IMR-90 (cell line): Measurements from ENCODE around the gene ZNF554. TPM values are rescaled to one million over a fixed set of nuclear protein-coding genes. Genes with fewer than 3 reads are reported as not detected.

Experiments used
- ATAC-seq: fragments of 200-7000 bp; cut with Tn5 transposase; 2 replicates; pipeline ENCODE4 v1.9.1; 2020; ENCODE audit warnings: low read depth, mild to moderate bottlenecking, moderate library complexity
- BruUV-seq: library from RNA; stranded (reverse); fragments of 400-500 nt; replicated peaks from 2 replicates; lab custom pipeline; 2021; lab: Mats Ljungman, UMichigan
- CTCF ChIA-PET: fragments of 300-600 bp; formaldehyde crosslinking; extraction: SDS; loops from one replicate; lab custom pipeline; 2021; ENCODE audit warnings: antibody characterized with exemption; lab: Yijun Ruan, JAX
- POLR2A ChIA-PET: fragments of 300-600 bp; sonication (Branson Sonifier 250); formaldehyde crosslinking; loops from one replicate; lab custom pipeline; 2022; ENCODE audit warnings: antibody characterized with exemption; ENCODE audit not compliant: unreplicated experiment; lab: Charles Lee
- DNase-seq: peaks from one replicate; pipeline ENCODE4 v3.0.0; 2013
- H2AFZ ChIP-seq: replicated peaks from 2 replicates; pipeline ENCODE3; 2013; ENCODE audit warnings: low read length, mild to moderate bottlenecking; ENCODE audit not compliant: poor library complexity
- H2AK5ac ChIP-seq: 2 replicates; pipeline ENCODE4 v1.6.1; 2013; ENCODE audit warnings: low read depth, low read length, inconsistent platforms
- H2AK9ac ChIP-seq: replicated peaks from 2 replicates; pipeline ENCODE3; 2013; ENCODE audit warnings: mild to moderate bottlenecking, low read depth, low read length, moderate library complexity; ENCODE audit not compliant: poor library complexity
- H2BK120ac ChIP-seq: 2 replicates; pipeline ENCODE4 v1.6.1; 2013; ENCODE audit warnings: low read depth, low read length, inconsistent platforms
- H2BK15ac ChIP-seq: 3 replicates; pipeline ENCODE4 v1.6.1; 2013; ENCODE audit warnings: low read depth, low read length, inconsistent platforms
- H2BK20ac ChIP-seq: 2 replicates; pipeline ENCODE4 v1.6.1; 2013; ENCODE audit warnings: low read depth, mild to moderate bottlenecking, inconsistent platforms, low read length, moderate library complexity
- H2BK5ac ChIP-seq: 2 replicates; pipeline ENCODE4 v1.6.1; 2013; ENCODE audit warnings: mild to moderate bottlenecking, low read depth, low read length, inconsistent platforms; ENCODE audit not compliant: poor library complexity, severe bottlenecking
- H3K14ac ChIP-seq: replicated peaks from 2 replicates; pipeline ENCODE4 v1.6.1; 2013; ENCODE audit warnings: low read depth, low read length, inconsistent platforms
- H3K18ac ChIP-seq: 2 replicates; pipeline ENCODE4 v1.6.1; 2013; ENCODE audit warnings: low read depth, low read length, control low read depth
- H3K23ac ChIP-seq: 2 replicates; pipeline ENCODE4 v1.6.1; 2013; ENCODE audit warnings: low read depth, low read length, inconsistent platforms
- H3K27ac ChIP-seq: 2 replicates; pipeline ENCODE4 v1.5.1; 2013; ENCODE audit warnings: mild to moderate bottlenecking, control low read depth, low read length; ENCODE audit not compliant: insufficient read depth
- H3K27me3 ChIP-seq: 2 replicates; pipeline ENCODE4 v1.6.1; 2013; ENCODE audit warnings: low read length; ENCODE audit not compliant: control insufficient read depth, insufficient read depth
- H3K36me3 ChIP-seq: 2 replicates; pipeline ENCODE4 v1.6.1; 2013; ENCODE audit warnings: low read length, mixed read lengths; ENCODE audit not compliant: control insufficient read depth, insufficient read depth
- H3K4ac ChIP-seq: 2 replicates; pipeline ENCODE4 v1.6.1; 2013; ENCODE audit warnings: low read depth, low read length, inconsistent platforms
- H3K4me1 ChIP-seq: 2 replicates; pipeline ENCODE4 v1.6.1; 2013; ENCODE audit warnings: low read length, mixed read lengths; ENCODE audit not compliant: control insufficient read depth, insufficient read depth
- H3K4me2 ChIP-seq: 2 replicates; pipeline ENCODE4 v1.6.1; 2013; ENCODE audit warnings: low read depth, mild to moderate bottlenecking, control low read depth, low read length, moderate library complexity
- H3K4me3 ChIP-seq: 2 replicates; pipeline ENCODE4 v1.5.1; 2013; ENCODE audit warnings: low read depth, mild to moderate bottlenecking, control low read depth, low read length, moderate library complexity; ENCODE audit not compliant: insufficient read depth
- H3K56ac ChIP-seq: 2 replicates; pipeline ENCODE4 v1.6.1; 2013; ENCODE audit warnings: low read length, inconsistent platforms; ENCODE audit not compliant: insufficient read depth; ENCODE audit errors: extremely low read depth
- H3K79me1 ChIP-seq, 2 experiments: 2 replicates each; pipeline ENCODE4 v1.6.1; 2013; ENCODE audit warnings: low read length in 2 of 2, inconsistent platforms in 1 of 2, low read depth in 1 of 2
- H3K9ac ChIP-seq: 2 replicates; pipeline ENCODE4 v1.6.1; 2013; ENCODE audit warnings: low read depth, low read length, control low read depth
- H3K9me1 ChIP-seq: 2 replicates; pipeline ENCODE4 v1.6.1; 2013; ENCODE audit warnings: low read length, inconsistent platforms; ENCODE audit not compliant: insufficient read depth
- H3K9me3 ChIP-seq: 2 replicates; pipeline ENCODE4 v1.6.1; 2013; ENCODE audit warnings: low read length; ENCODE audit not compliant: control insufficient read depth, insufficient read depth
- H4K20me1 ChIP-seq: 2 replicates; pipeline ENCODE4 v1.6.1; 2013; ENCODE audit warnings: low read length, inconsistent platforms; ENCODE audit not compliant: insufficient read depth
- H4K5ac ChIP-seq: 2 replicates; pipeline ENCODE4 v1.6.1; 2013; ENCODE audit warnings: mild to moderate bottlenecking, low read depth, low read length, control low read depth
- H4K8ac ChIP-seq, 2 experiments: 2 replicates each; pipeline ENCODE4 v1.6.1; 2013; ENCODE audit warnings: low read depth in 2 of 2, low read length in 2 of 2, control low read depth in 1 of 2, inconsistent platforms in 1 of 2
- H4K91ac ChIP-seq: 2 replicates; pipeline ENCODE4 v1.6.1; 2013; ENCODE audit warnings: low read depth, low read length, inconsistent platforms; ENCODE audit not compliant: insufficient read depth
- CHD1 ChIP-seq: IDR thresholded peaks from 2 replicates; pipeline ENCODE4 v1.6.1; 2012; ENCODE audit warnings: low read depth, low read length, improper control_type of control experiment
- WGBS, 2 experiments: methylation state at CpG; one replicate each; pipeline versions ENCODE4 v1.1.5 to v1.1.7; 2013; ENCODE audit warnings: missing lambda C conversion rate in 2 of 2; ENCODE audit not compliant: insufficient read length in 1 of 2; ENCODE audit errors: extremely low coverage in 2 of 2; 5-methylcytosine and 5-hydroxymethylcytosine counted together
- dilution Hi-C: fragments of 300-500 bp; cut with HindIII; formaldehyde crosslinking; loops from one replicate; pipeline ENCODE4 v1.14.3; 2018; ENCODE audit warnings: low sequenced_read_pairs; ENCODE audit not compliant: unreplicated experiment
- in situ Hi-C: fragments of 300-500 bp; cut with MboI; formaldehyde crosslinking; loops from 3 replicates; pipeline ENCODE4 v1.14.3; 2019; ENCODE audit warnings: low sequenced_read_pairs, inconsistent platforms, mixed read lengths
- intact Hi-C: fragments of 100-400 bp; cut with micrococcal nuclease; formaldehyde crosslinking; loops from 2 replicates; pipeline ENCODE4 v1.10.0; 2022
- polyA plus RNA-seq, 3 experiments: library from polyadenylated mRNA; depleted of rRNA; stranded (reverse); fragments of >200 nt; gene quantifications; 2 replicates each; pipeline ENCODE4 v1.2.3, GENCODE V29; 2012; ENCODE audit warnings: low replicate concordance in 1 of 3
- total RNA-seq: library from RNA; depleted of rRNA; stranded (reverse); fragments of >200 nt; gene quantifications from 2 replicates; pipeline ENCODE4 v1.2.3, GENCODE V29; 2012
- TF ChIP-seq, protein P1 (sequence below): fragments of 150-350 bp; IDR thresholded peaks from 2 replicates; pipeline ENCODE4 v1.6.1; 2016; ENCODE audit warnings: low read depth, mild to moderate bottlenecking, low read length, moderate library complexity, borderline replicate concordance

ZNF554 gene
- total and polyA plus RNA-seq, 2 of the 4 experiments (the other 2 are of a cell fraction): 1.5 to 3.0 TPM

DNA sequence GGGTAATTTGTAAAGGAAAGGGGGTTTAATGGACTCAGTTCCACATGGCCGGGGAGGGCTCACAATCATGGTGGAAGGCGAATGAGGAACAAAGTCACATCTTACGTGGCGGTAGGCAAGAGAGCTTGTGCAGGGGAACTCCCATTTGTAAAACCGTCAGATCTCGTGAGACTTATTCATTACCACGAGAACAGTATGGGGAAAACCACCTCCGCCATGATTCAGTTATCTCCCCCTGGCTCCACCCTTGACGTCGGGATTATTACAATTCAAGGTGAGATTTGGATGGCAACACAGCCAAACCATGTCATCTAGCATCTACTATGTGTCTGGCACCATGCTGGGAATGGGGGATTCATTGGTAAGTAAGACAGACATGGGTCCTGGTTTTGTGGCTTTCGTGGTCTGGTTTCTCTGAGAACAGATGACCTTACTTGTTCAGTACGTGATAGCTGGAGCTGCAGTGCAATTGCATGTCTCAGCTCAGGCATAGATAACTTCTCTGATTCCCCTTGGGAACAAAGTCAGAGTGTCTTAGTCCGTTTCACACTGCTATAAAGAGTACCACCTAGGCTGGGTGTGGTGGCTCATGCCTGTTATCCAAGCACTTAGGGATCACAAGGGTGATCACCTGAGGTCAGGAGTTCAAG is 8.3 kb downstream of the ZNF554 start:
- H2BK5ac ChIP-seq: no peak overlapping the region
- H3K79me1 ChIP-seq: no peaks in the 10 kb centered on the region
- H3K18ac ChIP-seq: no peak overlapping the region
- H4K20me1 ChIP-seq: no peaks in the 10 kb centered on the region
- H3K36me3 ChIP-seq: peaks cover 27% of the 10 kb centered on the region
- no peak overlapping the region for H3K27ac ChIP-seq
- no peak overlapping the region for H2AK9ac ChIP-seq
- no peaks in the 10 kb centered on the region for H3K4me1 ChIP-seq
- no peak overlapping the region for H3K4me2 ChIP-seq
- H4K91ac ChIP-seq: no peak overlapping the region
- H2AFZ ChIP-seq: no peak overlapping the region
- no peak for DNase-seq
- H2BK15ac ChIP-seq: no peak overlapping the region
- ChIA-PET CTCF (no interaction called here), POLR2A (no interaction called here)
- BruUV-seq: no TSS peak
- no peaks in the 10 kb centered on the region for H3K27me3 ChIP-seq
- H3K9ac ChIP-seq: no peak overlapping the region
- no peak overlapping the region for H3K23ac ChIP-seq
- dilution Hi-C loops: no loop called here
- ATAC-seq: no peak
- no peak overlapping the region for H2BK20ac ChIP-seq
- in situ Hi-C loops: no loop called here
- H2AK5ac ChIP-seq: no peak overlapping the region
- H3K9me1 ChIP-seq: no peaks in the 10 kb centered on the region
- WGBS, 2 experiments: 85% methylated on average over 10 of the region's 13 CpGs; no CpG with 5 or more reads in 1 of the 2 experiments
- H3K9me3 ChIP-seq: peaks cover 46% of the 10 kb centered on the region
- H3K56ac ChIP-seq: no peak overlapping the region
- no peak overlapping the region for H3K14ac ChIP-seq
- H4K8ac ChIP-seq: no peak overlapping the region
- no peak for TF ChIP-seq CHD1
- TF ChIP-seq, protein P1, sequence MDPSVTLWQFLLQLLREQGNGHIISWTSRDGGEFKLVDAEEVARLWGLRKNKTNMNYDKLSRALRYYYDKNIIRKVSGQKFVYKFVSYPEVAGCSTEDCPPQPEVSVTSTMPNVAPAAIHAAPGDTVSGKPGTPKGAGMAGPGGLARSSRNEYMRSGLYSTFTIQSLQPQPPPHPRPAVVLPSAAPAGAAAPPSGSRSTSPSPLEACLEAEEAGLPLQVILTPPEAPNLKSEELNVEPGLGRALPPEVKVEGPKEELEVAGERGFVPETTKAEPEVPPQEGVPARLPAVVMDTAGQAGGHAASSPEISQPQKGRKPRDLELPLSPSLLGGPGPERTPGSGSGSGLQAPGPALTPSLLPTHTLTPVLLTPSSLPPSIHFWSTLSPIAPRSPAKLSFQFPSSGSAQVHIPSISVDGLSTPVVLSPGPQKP: no peak
- intact Hi-C loops: no loop called here
- no peak overlapping the region for H3K4ac ChIP-seq
- H3K4me3 ChIP-seq: no peak overlapping the region
- H2BK120ac ChIP-seq: no peak overlapping the region
- H4K5ac ChIP-seq: no peak overlapping the region
